ENCODE data around the gene ADAMTSL4. TPM values are rescaled to one million over a fixed set of nuclear protein-coding genes. Genes with fewer than 3 reads are reported as not detected.
A peak's percentile ranks its signal among the peaks of the same experiment; 100 is the strongest.

The ADAMTSL4 gene
- total and polyA plus RNA-seq, 2 of the 8 experiments (the other 6 are each of a cell fraction or from before 2014, with no cell fraction given), result 4.2 to 5.4 TPM

DNA sequence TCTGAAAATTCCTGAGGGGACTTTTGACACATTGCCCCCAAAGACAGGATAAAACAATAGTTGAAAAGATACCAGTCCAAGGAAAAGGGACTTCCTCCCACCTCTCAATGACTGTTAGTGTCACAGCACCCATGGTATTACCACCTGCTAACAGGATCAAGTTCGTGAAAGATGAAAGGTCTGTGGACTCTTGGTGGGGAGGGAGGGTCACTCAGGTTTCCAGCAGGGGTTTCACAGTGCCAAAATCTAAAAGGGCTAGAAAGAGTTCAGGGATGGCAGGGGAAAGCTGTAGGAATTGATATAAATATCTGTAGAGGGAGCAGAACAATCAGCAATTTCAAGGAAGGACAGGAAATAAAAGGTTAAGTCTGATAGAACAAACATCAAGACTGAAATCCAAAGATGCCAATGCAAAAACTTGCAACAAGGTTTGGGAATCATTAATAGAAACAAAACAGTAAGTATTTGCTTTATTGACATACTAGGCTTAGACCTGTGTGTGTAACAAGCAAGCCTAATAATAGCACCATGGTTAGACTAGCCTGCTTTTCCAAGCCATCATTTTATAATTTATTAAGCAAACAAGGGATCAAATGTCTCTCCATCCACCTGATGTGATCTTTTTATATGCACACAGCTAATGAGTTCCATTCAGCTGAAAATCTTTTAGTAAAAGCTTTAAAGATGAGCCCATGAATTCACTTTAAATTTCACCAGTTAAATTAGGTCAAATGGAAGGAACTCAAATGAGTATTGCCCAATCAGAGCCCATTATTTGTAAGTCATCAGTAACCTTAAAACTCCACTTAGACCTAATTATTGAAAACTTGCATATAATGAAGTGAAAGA lies 26.5 kb downstream of the ADAMTSL4 start:
- Histone ChIP-seq H3K4me1 (replicated peaks in 1 of 4; ENCODE audit: control insufficient read depth in 3 of 4, insufficient read depth in 4 of 4, low read length in 3 of 4) (peaks cover 5 to 25% (median 16%) of the 10 kb centered on the region in 4 experiments), H2AK5ac (ENCODE audit: low read depth, low read length) (no peak overlapping the region), H3K18ac (ENCODE audit: extremely low read depth, low read length) (no peak overlapping the region), H2BK120ac (replicated peaks; ENCODE audit: low read depth, low read length) (no peak overlapping the region), H2BK20ac (ENCODE audit: low read length) (no peak overlapping the region), H2BK5ac (ENCODE audit: low read depth, low read length) (no peak overlapping the region), H3K79me2 (ENCODE audit: control insufficient read depth in 1 of 2, insufficient read depth in 2 of 2, low read length in 2 of 2) (peaks cover 38 to 78% of the 10 kb centered on the region in 2 experiments), H2BK12ac (ENCODE audit: low read depth, low read length) (no peak overlapping the region), H3K9me3 (ENCODE audit: insufficient read depth in 2 of 2, low read depth in 1 of 2, low read length in 1 of 2) (no peaks in the 10 kb centered on the region), H3K4me2 (ENCODE audit: insufficient read depth in 1 of 2, low read depth in 2 of 2, low read length in 2 of 2) (peak overlapping the region; percentile 72 to 78; a peak in 3 of 4 replicates), H3K27me3 (replicated peaks in 1 of 4; ENCODE audit: control insufficient read depth in 3 of 4, extremely low read depth in 1 of 4, insufficient read depth in 3 of 4, low read length in 3 of 4) (no peaks in the 10 kb centered on the region), H2AFZ (ENCODE audit: low read length) (no peak overlapping the region), H3K79me1 (ENCODE audit: low read depth, low read length) (peaks cover 2% of the 10 kb centered on the region), H3K23ac (ENCODE audit: insufficient read length) (no peak overlapping the region), H3K56ac (replicated peaks; ENCODE audit: insufficient read length, low read depth, low read length) (no peak overlapping the region), H3K4me3 (ENCODE audit: extremely low read depth in 1 of 4, insufficient read depth in 2 of 4, low read depth in 3 of 4, low read length in 4 of 4) (peak overlapping the region; percentile 100; a peak in 6 of 8 replicates), H4K5ac (ENCODE audit: insufficient read length, low read depth, low read length) (no peak overlapping the region), H2BK15ac (ENCODE audit: low read length) (no peak overlapping the region), H4K8ac (ENCODE audit: extremely low read depth, insufficient read depth, low read length) (no peak overlapping the region), H3K36me3 (ENCODE audit: control insufficient read depth in 2 of 4, insufficient read depth in 4 of 4, low read length in 3 of 4) (peaks cover 27 to 72% (median 43%) of the 10 kb centered on the region in 4 experiments), H3K9ac (replicated peaks in 1 of 4; ENCODE audit: extremely low read depth in 1 of 4, low read depth in 3 of 4, low read length in 3 of 4) (peak overlapping the region in 1 of 4 experiments; percentile 46; a peak in 1 of 7 replicates), H4K20me1 (replicated peaks in 1 of 2; ENCODE audit: control insufficient read depth in 1 of 2, insufficient read depth in 2 of 2, low read length in 2 of 2) (peaks cover 29 to 37% of the 10 kb centered on the region in 2 experiments), H3K14ac (ENCODE audit: insufficient read length) (no peak overlapping the region), H3K4ac (replicated peaks; ENCODE audit: insufficient read length, low read depth, low read length) (no peak overlapping the region), H3K27ac (ENCODE audit: low read depth, low read length) (no peak overlapping the region), H3K23me2 (ENCODE audit: low read depth, low read length) (peaks cover 9% of the 10 kb centered on the region), H4K91ac (replicated peaks; ENCODE audit: insufficient read length, low read length) (no peak overlapping the region)
- CTCF ChIA-PET (ENCODE audit: partially characterized antibody), result interaction anchor here (1.2 to 2.7 kb wide), 5 partner anchors 8 to 47 kb away, joined by 3 to 16 read pairs (median 4); no protein-coding TSS in a partner anchor
- DNase-seq (ENCODE audit: low read depth in 1 of 2, low spot score in 2 of 2), result no peak
- POLR2A ChIA-PET (ENCODE audit: partially characterized antibody), result interaction anchor here (1.3 to 43.7 kb wide), 8 partner anchors 9 to 462 kb away, joined by 3 to 1380 read pairs (median 7); partner anchors contain the start of genes ADAMTSL4, BNIPL and ENSA
- no peak for FAIRE-seq
- 81% methylated on average over 1 of the region's 1 CpG; no CpG with 5 or more reads in 1 of the 2 experiments for WGBS, 2 experiments (ENCODE audit: extremely low coverage in 1 of 2, insufficient coverage in 1 of 2, insufficient read length in 1 of 2, insufficient replicate concordance in 2 of 2, low coverage in 1 of 2, low lambda C conversion rate in 2 of 2, missing lambda C conversion rate in 1 of 2)
- TF ChIP-seq JUN (IDR thresholded peaks at IDR 0.05; ENCODE audit: low read depth, low read length) (no peak), GABPA (IDR thresholded peaks at IDR 0.05; ENCODE audit: borderline replicate concordance, insufficient read depth, low read length) (no peak), POLR2A (IDR thresholded peaks at IDR 0.05; ENCODE audit: control extremely low read depth in 1 of 2, low read depth in 2 of 2, low read length in 2 of 2) (no peak; a peak in 2 of 3 replicates), SP1 (IDR thresholded peaks at IDR 0.05; ENCODE audit: low read depth, low read length) (peak; percentile 4; the same call in 1 of the 2 replicates), KDM4A (IDR thresholded peaks at IDR 0.05; ENCODE audit: low read depth, low read length, severe bottlenecking) (peak; percentile 8), RNF2 (IDR thresholded peaks at IDR 0.05; ENCODE audit: borderline replicate concordance, low read depth, low read length, missing control alignments, poor library complexity, severe bottlenecking) (no peak), CEBPB (IDR thresholded peaks at IDR 0.05; ENCODE audit: low read depth, low read length) (peak; percentile 73), RBBP5 (IDR thresholded peaks at IDR 0.05; ENCODE audit: borderline replicate concordance, low read depth, low read length) (no peak)
- TF ChIP-seq, protein P1, sequence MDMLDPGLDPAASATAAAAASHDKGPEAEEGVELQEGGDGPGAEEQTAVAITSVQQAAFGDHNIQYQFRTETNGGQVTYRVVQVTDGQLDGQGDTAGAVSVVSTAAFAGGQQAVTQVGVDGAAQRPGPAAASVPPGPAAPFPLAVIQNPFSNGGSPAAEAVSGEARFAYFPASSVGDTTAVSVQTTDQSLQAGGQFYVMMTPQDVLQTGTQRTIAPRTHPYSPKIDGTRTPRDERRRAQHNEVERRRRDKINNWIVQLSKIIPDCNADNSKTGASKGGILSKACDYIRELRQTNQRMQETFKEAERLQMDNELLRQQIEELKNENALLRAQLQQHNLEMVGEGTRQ (IDR thresholded peaks at IDR 0.05; ENCODE audit: low read length), result no peak
